Renal cortex interstitium (tissue), 15 donors: ENCODE data around the gene GCAT. TPM values are rescaled to one million over a fixed set of nuclear protein-coding genes. Genes with fewer than 3 reads are reported as not detected.

ENCODE experiments used
- DNase-seq, 11 donors: peaks; one replicate each; pipeline ENCODE4 v3.0.0-alpha.2; 2013; ENCODE audit warnings: low read depth in 9 of 11, low spot score in 4 of 11; ENCODE audit errors: extremely low read depth in 1 of 11
- long read RNA-seq, 16 experiments: transcript quantifications; one replicate each; lab custom pipeline, GENCODE V29; 2026
- polyA plus RNA-seq, 3 donors: library from polyadenylated mRNA; unstranded; fragments of 120-200 nt; gene quantifications; one replicate each; pipeline ENCODE4 v1.2.1, GENCODE V29; 2013; ENCODE audit not compliant: insufficient read length in 3 of 3

The GCAT gene
- polyA plus RNA-seq: 10 to 100 TPM; 10.4 to 17.9 (median 16.6) TPM
- long read RNA-seq, donor 1, transcript GCAT-201 (9 exons, 1,497 nt): major isoform, 7 of 9 reads
- long read RNA-seq, donor 1, partial matches to known transcripts: 0 of 9 reads
- long read RNA-seq, donor 1, other reads (novel, unspliced or antisense): 0 of 9 reads
- long read RNA-seq, donor 2, transcript GCAT-201 (9 exons, 1,497 nt): major isoform, 5 of 8 reads
- long read RNA-seq, donor 2, partial matches to known transcripts: 0 of 8 reads
- long read RNA-seq, donor 2, other reads (novel, unspliced or antisense): 0 of 8 reads
- long read RNA-seq, donor 3, transcript GCAT-201 (9 exons, 1,497 nt): major isoform, 12 of 19 reads
- long read RNA-seq, donor 3, partial matches to known transcripts: 6 of 19 reads
- long read RNA-seq, donor 3, other reads (novel, unspliced or antisense): 0 of 19 reads
- long read RNA-seq, donor 4, partial matches to known transcripts: 0 of 4 reads
- long read RNA-seq, donor 4, other reads (novel, unspliced or antisense): 0 of 4 reads
- long read RNA-seq, donor 5, transcript GCAT-201 (9 exons, 1,497 nt): major isoform, 12 of 14 reads
- long read RNA-seq, donor 5, partial matches to known transcripts: 0 of 14 reads
- long read RNA-seq, donor 5, other reads (novel, unspliced or antisense): 0 of 14 reads
- long read RNA-seq, donor 6, transcript GCAT-201 (9 exons, 1,497 nt): major isoform, 8 of 11 reads
- long read RNA-seq, donor 6, partial matches to known transcripts: 0 of 11 reads
- long read RNA-seq, donor 6, other reads (novel, unspliced or antisense): 0 of 11 reads
- long read RNA-seq, donor 7, transcript GCAT-201 (9 exons, 1,497 nt): major isoform, 6 of 8 reads
- long read RNA-seq, donor 7, partial matches to known transcripts: 0 of 8 reads
- long read RNA-seq, donor 7, other reads (novel, unspliced or antisense): 0 of 8 reads
- long read RNA-seq, donor 8, transcript GCAT-201 (9 exons, 1,497 nt): major isoform, 12 of 20 reads
- long read RNA-seq, donor 8, partial matches to known transcripts: 6 of 20 reads
- long read RNA-seq, donor 8, other reads (novel, unspliced or antisense): 0 of 20 reads
- long read RNA-seq, donor 9, transcript GCAT-201 (9 exons, 1,497 nt): major isoform, 8 of 8 reads
- long read RNA-seq, donor 9, partial matches to known transcripts: 0 of 8 reads
- long read RNA-seq, donor 9, other reads (novel, unspliced or antisense): 0 of 8 reads
- long read RNA-seq, donor 10, partial matches to known transcripts: 0 of 7 reads
- long read RNA-seq, donor 10, other reads (novel, unspliced or antisense): 0 of 7 reads
- long read RNA-seq, donor 11, partial matches to known transcripts: 0 of 3 reads
- long read RNA-seq, donor 11, other reads (novel, unspliced or antisense): 0 of 3 reads
- long read RNA-seq, donor 12, partial matches to known transcripts: 0 of 2 reads
- long read RNA-seq, donor 12, other reads (novel, unspliced or antisense): 0 of 2 reads
- long read RNA-seq, donor 13, transcript GCAT-207 (3 exons, 551 nt): minor isoform, 5 of 16 reads
- long read RNA-seq, donor 13, transcript GCAT-201 (9 exons, 1,497 nt): major isoform, 11 of 16 reads
- long read RNA-seq, donor 13, partial matches to known transcripts: 0 of 16 reads
- long read RNA-seq, donor 13, other reads (novel, unspliced or antisense): 0 of 16 reads
- long read RNA-seq, donor 14, partial matches to known transcripts: 0 of 3 reads
- long read RNA-seq, donor 14, other reads (novel, unspliced or antisense): 0 of 3 reads
- long read RNA-seq, donor 15, partial matches to known transcripts: 0 of 2 reads
- long read RNA-seq, donor 15, other reads (novel, unspliced or antisense): 0 of 2 reads
- long read RNA-seq, donor 16, transcript GCAT-201 (9 exons, 1,497 nt): major isoform, 22 of 23 reads
- long read RNA-seq, donor 16, partial matches to known transcripts: 0 of 23 reads
- long read RNA-seq, donor 16, other reads (novel, unspliced or antisense): 0 of 23 reads

- peak; percentile 88 to 96 (median 94) for DNase-seq
Measured at GRCh38 chr22:37807410-37808293, at the start of gene GCAT. Gene GCAT (plus strand): TSS chr22:37807934. CDS start chr22:37807968, 34 bp downstream.

- no peak for DNase-seq
Measured at GRCh38 chr22:37758694-37759093, 49.0 kb upstream of the GCAT start.

GRCh38 chr22:37759281-37759680, 48.5 kb upstream of the GCAT start:
- no peak for DNase-seq

- DNase-seq: no peak
Measured at GRCh38 chr22:37760152-37760551, 47.6 kb upstream of the GCAT start.

GRCh38 chr22:37762389-37762836, 45.3 kb upstream of the GCAT start:
- DNase-seq: no peak

- no peak for DNase-seq
Measured at GRCh38 chr22:37763012-37763411, 44.7 kb upstream of the GCAT start.

- no peak for DNase-seq
Measured at GRCh38 chr22:37763652-37764051, 44.1 kb upstream of the GCAT start.

GRCh38 chr22:37764622-37765021, 43.1 kb upstream of the GCAT start:
- DNase-seq: no peak

GRCh38 chr22:37765498-37765897, 42.2 kb upstream of the GCAT start:
- no peak for DNase-seq

GRCh38 chr22:37765953-37766576, 41.7 kb upstream of the GCAT start:
- no peak for DNase-seq

- DNase-seq: no peak
Measured at GRCh38 chr22:37768273-37768672, 39.5 kb upstream of the GCAT start.

- DNase-seq: no peak
Measured at GRCh38 chr22:37769056-37769455, 38.7 kb upstream of the GCAT start.

- no peak for DNase-seq
Measured at GRCh38 chr22:37771081-37771480, 36.7 kb upstream of the GCAT start.

- no peak for DNase-seq
Measured at GRCh38 chr22:37771702-37772427, 35.9 kb upstream of the GCAT start.

- DNase-seq: no peak
Measured at GRCh38 chr22:37774728-37775127, 33.0 kb upstream of the GCAT start.
